Measurements from ENCODE around the gene SLC9A3.

- TF ChIP-seq EZH2 (IDR thresholded peaks at IDR 0.05; ENCODE audit: borderline replicate concordance, low read depth, low read length, poor library complexity, severe bottlenecking), result no peak
- no peak for TF ChIP-seq CTCF (conservative IDR thresholded peaks at IDR 0.05; ENCODE audit: low read depth, low read length)
These were observed 14.6 kb downstream of the SLC9A3 start for GRCh38 chr5:509611-510185.

Measured in A673 (cell line).